Lower leg skin (tissue), 4 donors: Measurements from ENCODE around the gene DRAXIN. TPM values are rescaled to one million over a fixed set of nuclear protein-coding genes. Genes with fewer than 3 reads are reported as not detected.

Experiments
- DNase-seq, 2 donors: peaks; one replicate each; pipeline ENCODE4 v3.0.0-alpha.2; 2019; ENCODE audit warnings: low spot score in 2 of 2
- H3K4me3 ChIP-seq: fragments of 200-600 bp; sonication (generic); 2 replicates; pipeline ENCODE4 v1.5.1; 2017; ENCODE audit warnings: mild to moderate bottlenecking, low read depth; ENCODE audit not compliant: poor library complexity, severe bottlenecking
- CTCF ChIP-seq, 3 donors: fragments of 450-650 bp; IDR thresholded peaks; one replicate each; pipeline ENCODE4 v1.5.1; 2016; ENCODE audit warnings: antibody characterized with exemption in 3 of 3, mild to moderate bottlenecking in 3 of 3, moderate library complexity in 2 of 3
- POLR2A ChIP-seq, 2 donors: fragments of 450-650 bp; IDR thresholded peaks; one replicate each; pipeline ENCODE4 v1.6.1; 2016 to 2017; ENCODE audit warnings: antibody characterized with exemption in 2 of 2, mild to moderate bottlenecking in 1 of 2, moderate library complexity in 1 of 2
- WGBS, 2 donors: methylation state at CpG; one replicate each; pipeline ENCODE4 v1.1.5; 2018; 5-methylcytosine and 5-hydroxymethylcytosine counted together
- intact Hi-C: fragments of 100-400 bp; cut with DNase I; formaldehyde crosslinking; loops from one replicate; pipeline ENCODE4 v1.15.0; 2023; ENCODE audit warnings: low total_unique reads
- total RNA-seq, 4 donors: library from RNA; depleted of rRNA; stranded (reverse); fragments of >200 nt; gene quantifications; one replicate each; pipeline ENCODE4 v1.1.0, GENCODE V29; 2016

Gene DRAXIN
- total RNA-seq, 4 donors from 2014 or later: 0.15 to 0.52 (median 0.36) TPM; not detected in 1

GRCh38 chr1:11676386-11677103 lies 15.0 kb upstream of the DRAXIN start:
- H3K4me3 ChIP-seq: no peak overlapping the region

GRCh38 chr1:11678442-11678841 lies 13.1 kb upstream of the DRAXIN start:
- intact Hi-C loops: no loop called here
- no peak for DNase-seq
- no peak overlapping the region for H3K4me3 ChIP-seq
- TF ChIP-seq POLR2A (IDR thresholded peaks at IDR 0.05): no peak
- TF ChIP-seq CTCF (IDR thresholded peaks at IDR 0.05): no peak
- WGBS, 2 donors: 95 to 98% methylated on average over 2 of the region's 2 CpGs

More at GRCh38 chr1:11676386-11677103, 15.0 kb upstream of the DRAXIN start:
- intact Hi-C loops: no loop called here
- no peak for DNase-seq
- 80 to 84% methylated on average over 10 of the region's 10 CpGs for WGBS, 2 donors
- TF ChIP-seq POLR2A (IDR thresholded peaks at IDR 0.05): no peak
- TF ChIP-seq CTCF (IDR thresholded peaks at IDR 0.05): no peak

- DNase-seq: peak in 1 of 2 donors; percentile 88
- peak overlapping the region; percentile 68 for H3K4me3 ChIP-seq
- intact Hi-C loops: no loop called here
- WGBS, 2 donors: 4 to 11% methylated on average over 40 to 58 of the region's 65 CpGs
- no peak for TF ChIP-seq POLR2A (IDR thresholded peaks at IDR 0.05)
- no peak for TF ChIP-seq CTCF (IDR thresholded peaks at IDR 0.05)
Measured at GRCh38 chr1:11680270-11681070, 11.0 kb upstream of the DRAXIN start.

GRCh38 chr1:11681071-11681771 lies 10.3 kb upstream of the DRAXIN start, which contains the start of gene MAD2L2:
Gene MAD2L2 (minus strand): TSS chr1:11681148. CDS start chr1:11680601, 547 bp downstream.
- peak; percentile 73 to 98 for DNase-seq
- WGBS, 2 donors: 0 to 1% methylated on average over 43 to 51 of the region's 71 CpGs
- intact Hi-C loops: no loop called here
- peak within 1 kb of the TSS; percentile 68 for H3K4me3 ChIP-seq
- TF ChIP-seq POLR2A (IDR thresholded peaks at IDR 0.05) (no peak), CTCF (IDR thresholded peaks at IDR 0.05) (no peak)

- intact Hi-C loops: no loop called here
- DNase-seq: no peak
- TF ChIP-seq CTCF (IDR thresholded peaks at IDR 0.05) (no peak), POLR2A (IDR thresholded peaks at IDR 0.05) (no peak)
- 31 to 32% methylated on average over 7 of the region's 7 CpGs for WGBS, 2 donors
- H3K4me3 ChIP-seq: no peak overlapping the region
Measured at GRCh38 chr1:11682287-11682771, 9.2 kb upstream of the DRAXIN start.
